HG02759 (cell line): ENCODE results near the gene DMAC2.
"Not testable (repeated sequence)": the region's sequence is repeated elsewhere in the genome, so short reads cannot be mapped to it uniquely, and the experiment has no call there.

Experiments used
- ATAC-seq: cut with Tn5 transposase; IDR thresholded peaks from one replicate; pipeline ENCODE4 v1.9.1; 2021; ENCODE audit warnings: mild to moderate bottlenecking, moderate library complexity; ENCODE audit not compliant: unreplicated experiment

The DMAC2 gene

DNA sequence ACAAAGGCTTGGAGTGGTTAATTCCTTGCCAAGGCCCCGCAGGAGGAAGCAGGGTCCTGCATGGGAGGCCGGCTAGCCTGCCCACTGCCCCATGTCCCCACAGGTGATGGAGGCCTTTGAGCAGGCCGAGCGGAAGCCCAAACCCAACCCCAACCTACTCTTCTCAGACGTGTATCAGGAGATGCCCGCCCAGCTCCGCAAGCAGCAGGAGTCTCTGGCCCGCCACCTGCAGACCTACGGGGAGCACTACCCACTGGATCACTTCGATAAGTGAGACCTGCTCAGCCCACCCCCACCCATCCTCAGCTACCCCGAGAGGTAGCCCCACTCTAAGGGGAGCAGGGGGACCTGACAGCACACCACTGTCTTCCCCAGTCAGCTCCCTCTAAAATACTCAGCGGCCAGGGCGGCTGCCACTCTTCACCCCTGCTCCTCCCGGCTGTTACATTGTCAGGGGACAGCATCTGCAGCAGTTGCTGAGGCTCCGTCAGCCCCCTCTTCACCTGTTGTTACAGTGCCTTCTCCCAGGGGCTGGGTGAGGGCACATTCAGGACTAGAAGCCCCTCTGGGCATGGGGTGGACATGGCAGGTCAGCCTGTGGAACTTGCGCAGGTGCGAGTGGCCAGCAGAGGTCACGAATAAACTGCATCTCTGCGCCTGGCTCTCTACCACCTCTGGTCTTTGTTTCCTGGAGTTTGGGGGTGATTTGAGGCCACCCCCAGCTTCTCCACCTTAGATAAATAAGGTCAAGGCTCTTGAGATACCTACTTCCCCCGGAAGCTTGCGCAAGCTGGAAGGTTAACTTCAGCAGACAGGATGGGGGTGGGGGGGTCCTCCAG lies 15.2 kb downstream of the DMAC2 start:
- ATAC-seq, result no peak

DNA sequence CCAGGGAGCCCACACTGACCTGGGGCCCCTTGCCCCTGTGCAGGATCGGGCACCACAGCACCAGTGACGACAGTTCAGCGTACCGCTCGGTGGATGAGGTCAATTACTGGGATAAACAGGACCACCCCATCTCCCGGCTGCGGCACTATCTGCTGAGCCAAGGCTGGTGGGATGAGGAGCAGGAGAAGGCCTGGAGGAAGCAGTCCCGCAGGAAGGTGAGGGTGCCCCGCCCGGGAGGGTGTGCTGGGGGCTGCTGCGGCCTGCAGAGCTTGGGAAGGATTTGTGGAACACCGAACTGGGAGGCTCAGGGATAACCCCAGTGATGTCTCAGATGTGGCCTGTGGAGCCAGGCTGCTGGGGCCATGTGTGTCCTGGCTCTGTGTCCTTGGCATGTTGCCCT lies 16.8 kb downstream of the DMAC2 start:
- ATAC-seq, result no peak

DNA sequence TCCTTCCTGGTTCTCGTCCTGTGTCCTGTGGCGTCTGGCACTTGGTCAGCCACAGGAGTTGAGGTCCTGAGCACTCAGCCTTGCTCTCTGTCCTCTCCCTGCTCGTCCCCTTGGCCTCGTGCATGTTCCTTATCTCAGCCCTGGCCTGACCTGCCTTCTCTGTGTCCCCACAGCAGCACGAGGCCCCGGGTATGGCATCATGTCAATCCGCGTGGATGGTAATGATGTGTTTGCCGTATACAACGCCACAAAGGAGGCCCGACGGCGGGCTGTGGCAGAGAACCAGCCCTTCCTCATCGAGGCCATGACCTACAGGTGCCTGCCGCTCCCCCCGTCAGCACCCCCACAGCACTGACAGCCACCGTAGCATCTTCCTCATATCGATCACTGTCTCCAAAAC lies 17.3 kb downstream of the DMAC2 start:
- no peak for ATAC-seq

DNA sequence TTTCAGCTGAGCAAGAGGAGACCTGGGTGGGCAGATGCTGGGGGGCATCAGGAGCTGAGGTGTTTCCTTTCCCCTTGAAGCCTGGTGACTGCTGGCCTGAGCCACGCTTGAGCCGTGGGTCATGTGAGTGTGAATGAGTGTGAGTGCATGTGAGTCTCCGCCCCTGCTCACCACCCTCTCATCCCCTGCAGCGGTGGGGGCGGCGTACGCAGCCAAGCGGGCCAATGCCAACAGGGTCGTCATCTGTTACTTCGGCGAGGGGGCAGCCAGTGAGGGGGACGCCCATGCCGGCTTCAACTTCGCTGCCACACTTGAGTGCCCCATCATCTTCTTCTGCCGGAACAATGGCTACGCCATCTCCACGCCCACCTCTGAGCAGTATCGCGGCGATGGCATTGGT lies 17.7 kb downstream of the DMAC2 start:
- no peak for ATAC-seq

DNA sequence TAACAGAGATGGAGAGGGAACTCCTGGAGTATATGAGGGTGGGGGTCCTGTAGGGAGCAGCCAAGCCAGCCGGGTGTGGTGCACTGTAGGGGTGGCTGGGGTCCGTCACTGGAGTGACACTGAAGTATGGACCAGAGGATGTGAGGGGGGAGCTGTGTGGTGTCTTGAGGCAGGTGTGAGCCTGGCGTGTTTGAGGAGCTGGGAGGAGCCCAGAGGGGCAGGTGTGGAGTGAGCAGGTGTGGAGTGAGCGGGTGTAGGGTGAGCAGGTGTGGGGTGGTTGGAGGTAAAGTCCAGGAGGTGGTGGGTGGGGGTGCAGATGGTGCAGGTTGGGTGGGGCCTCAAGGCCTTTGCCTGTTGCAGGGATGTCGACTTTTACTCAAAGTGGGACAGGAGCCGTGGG lies 18.4 kb downstream of the DMAC2 start:
- no peak for ATAC-seq

DNA sequence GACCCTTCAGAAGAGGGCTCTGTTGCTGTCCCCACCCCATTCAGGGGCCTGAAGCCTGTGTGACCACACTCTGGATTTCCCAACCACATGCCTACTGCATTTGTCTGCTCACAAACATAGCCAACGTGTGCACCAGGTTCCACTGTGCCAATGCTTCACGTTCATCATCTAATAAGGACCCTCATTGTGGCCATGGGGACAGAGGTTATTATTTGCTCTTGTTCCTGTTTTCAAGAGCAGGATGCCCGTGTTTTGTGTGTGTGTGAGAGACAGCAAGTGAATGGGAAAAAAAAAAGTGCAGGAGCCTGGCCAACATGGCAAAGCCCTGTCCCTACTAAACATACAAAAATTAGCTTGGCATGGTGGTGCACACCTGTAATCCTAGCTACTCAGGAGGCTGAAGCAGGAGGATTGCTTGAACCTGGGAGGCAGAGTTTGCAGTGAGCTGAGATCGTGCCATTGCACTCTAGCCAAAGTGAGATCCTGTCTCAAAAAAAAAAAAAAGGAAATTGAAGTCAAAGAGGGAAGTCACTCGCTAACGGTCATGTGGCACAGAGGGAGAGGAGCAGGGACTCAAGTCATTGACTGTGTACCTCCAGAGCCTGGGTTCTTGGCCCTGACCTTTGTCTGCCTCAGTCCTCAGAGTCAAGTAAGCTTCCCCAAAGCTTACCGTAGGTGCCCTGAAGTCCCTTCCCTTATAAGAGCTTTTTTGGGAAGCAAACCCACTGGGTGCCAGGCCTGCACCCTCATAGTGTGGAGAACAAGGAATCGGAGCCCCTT lies 19.4 kb downstream of the DMAC2 start:
- no peak for ATAC-seq

DNA sequence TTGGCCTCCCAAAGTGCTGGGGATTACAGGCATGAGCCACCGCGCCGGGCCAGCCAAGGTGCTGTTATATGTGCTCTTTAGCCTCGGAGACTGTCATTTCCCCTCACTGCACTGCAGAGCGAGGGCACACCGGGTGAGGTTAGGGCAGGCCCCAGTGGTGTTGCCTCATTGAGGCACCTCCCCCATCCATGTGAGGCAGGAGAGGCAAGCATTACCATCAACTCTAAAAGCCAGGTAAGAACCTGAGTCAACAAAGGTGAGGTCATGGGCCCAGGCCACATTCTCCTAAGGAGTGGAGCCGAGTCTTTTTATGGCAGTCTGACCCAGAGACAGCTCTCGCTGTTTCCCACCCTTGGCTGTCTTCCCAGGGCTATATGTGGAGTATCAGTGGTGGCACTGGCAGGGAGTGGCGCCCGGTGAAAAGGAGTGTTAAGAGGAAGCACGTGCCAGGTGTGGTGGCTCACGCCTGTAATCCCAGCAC lies 23.5 kb downstream of the DMAC2 start:
- no peak for ATAC-seq

DNA sequence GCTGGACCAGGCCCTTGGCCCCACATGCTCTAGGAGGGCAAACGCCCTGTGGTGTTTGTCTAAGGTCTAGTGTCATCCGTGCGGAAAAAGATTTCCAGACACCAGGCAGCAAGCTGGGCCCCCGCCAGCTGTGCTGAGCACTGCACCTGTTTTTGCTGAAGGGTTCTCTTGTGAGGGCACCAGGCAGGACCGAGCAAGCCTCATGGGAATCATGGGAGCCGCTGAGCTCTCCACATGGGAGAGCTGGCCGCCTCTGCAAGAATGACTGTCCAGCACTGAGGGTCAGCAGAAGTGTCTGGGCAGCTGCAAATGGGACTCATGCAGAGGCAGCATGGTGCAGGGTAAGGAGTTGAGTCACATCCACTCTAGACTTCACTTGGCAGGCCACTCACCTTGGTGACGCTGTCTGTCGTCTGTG lies 24.5 kb downstream of the DMAC2 start:
- no peak for ATAC-seq

DNA sequence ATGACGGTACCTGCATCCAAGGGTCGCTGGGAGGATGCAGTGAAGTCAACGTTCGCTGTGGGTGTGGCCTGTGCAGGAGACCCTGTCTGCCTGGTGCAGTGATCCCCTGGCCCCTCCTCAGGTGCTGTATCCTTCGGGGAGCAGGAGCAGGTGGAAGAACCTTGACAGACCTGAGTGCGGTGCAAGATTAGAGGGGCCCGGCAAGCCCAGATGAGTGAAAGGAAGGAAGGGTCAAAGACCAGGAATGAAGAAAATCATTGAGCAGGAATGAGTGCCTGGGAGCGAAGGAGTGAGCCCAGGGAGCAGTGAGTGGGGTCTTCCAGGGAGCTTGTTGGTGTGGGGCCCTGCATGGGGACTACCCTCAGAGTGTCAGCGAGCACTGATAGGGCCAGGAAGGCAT lies 25.3 kb downstream of the DMAC2 start:
- no peak for ATAC-seq

DNA sequence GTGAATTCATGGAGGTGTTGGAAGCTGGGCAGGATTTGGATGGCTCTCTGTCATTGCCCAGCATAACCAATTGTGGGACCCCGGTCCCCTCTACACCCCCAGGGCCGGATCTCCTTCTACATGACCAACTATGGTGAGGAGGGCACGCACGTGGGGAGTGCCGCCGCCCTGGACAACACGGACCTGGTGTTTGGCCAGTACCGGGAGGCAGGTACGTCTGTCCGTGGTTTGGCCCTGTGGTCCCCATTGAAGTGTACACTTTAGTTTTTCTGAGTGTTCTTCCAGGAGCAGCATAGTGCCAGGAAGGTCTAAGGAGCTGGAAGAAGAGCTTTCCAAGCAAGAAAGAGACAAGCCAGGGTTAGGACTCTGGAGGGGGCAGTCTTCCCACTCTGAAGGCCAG lies 25.8 kb downstream of the DMAC2 start:
- ATAC-seq, result no peak

DNA sequence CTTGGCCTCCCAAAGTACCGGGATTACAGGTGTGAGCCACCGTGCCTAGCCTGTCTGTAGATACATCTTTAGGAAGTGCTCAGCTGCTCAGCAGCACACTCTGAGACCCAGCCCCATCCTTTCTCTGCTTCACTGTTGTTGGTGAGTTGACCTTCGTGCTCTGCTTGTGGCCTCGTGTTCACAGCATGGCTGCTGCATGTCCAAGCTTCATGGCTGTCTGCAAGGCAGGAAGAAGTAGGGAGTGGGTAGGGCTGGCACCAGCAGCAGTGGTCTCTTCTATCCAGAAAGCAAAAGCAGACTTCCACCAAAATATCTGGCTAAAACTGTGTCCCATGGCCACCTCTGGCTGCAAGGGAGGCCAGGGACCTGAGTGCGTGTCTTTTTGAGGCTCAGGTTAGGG lies 26.8 kb downstream of the DMAC2 start:
- ATAC-seq, result no peak

DNA sequence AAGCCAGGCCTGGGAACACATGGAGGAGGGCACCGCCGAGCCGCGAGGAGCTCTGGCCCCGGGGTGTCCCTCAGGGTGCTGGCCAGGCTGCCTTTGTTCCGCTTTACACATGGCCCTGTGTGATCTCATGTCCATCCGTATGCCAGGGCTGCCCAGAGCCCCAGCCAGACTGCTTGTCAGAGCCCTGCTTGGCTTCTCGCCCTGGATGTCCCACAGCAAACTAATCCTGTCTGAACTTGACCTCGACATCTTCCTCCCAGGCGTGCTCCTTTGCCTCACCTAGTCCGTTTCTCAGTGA lies 27.8 kb downstream of the DMAC2 start:
- ATAC-seq, result no peak

DNA sequence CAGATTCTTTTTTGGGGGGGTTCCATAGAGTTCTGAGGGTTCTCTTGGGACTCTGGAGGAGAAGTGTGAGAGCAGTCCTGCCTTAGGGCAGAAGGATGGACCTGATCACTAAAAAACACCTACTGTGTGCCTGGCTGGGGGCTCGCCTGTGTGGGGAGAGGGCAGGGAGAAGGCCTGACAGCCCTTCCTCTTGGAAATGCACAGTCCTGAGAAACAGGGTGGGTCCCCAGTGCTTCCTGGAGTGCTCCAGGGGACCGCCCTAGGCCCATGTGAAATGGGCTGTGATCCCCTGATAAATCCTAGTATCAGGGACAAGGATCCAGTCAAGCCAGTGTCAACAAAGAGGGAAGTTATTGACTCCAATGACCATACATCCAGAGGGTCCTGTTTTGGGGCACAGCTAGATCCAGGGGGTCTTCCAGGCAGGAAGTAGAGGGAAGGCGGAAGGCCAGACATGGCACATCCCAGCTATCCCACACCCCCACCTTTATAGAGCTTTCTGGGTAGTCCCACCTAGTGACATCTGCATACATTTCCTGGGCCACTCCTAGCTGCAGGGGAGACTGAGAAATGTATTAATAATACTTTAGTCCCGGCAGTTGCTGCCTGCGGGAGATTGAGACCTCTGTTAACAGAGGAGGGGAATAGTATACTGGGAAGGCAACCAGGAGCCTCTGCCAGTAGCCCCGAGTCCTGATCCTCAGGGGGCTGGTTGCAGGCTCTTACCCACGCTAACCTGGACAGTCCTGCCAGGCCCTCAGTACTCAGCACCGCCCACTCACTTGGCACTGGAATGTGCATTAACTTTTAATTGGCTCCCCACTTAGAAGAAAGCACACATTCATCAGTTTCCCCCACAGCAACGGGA lies 28.4 kb downstream of the DMAC2 start:
- ATAC-seq, result no peak

DNA sequence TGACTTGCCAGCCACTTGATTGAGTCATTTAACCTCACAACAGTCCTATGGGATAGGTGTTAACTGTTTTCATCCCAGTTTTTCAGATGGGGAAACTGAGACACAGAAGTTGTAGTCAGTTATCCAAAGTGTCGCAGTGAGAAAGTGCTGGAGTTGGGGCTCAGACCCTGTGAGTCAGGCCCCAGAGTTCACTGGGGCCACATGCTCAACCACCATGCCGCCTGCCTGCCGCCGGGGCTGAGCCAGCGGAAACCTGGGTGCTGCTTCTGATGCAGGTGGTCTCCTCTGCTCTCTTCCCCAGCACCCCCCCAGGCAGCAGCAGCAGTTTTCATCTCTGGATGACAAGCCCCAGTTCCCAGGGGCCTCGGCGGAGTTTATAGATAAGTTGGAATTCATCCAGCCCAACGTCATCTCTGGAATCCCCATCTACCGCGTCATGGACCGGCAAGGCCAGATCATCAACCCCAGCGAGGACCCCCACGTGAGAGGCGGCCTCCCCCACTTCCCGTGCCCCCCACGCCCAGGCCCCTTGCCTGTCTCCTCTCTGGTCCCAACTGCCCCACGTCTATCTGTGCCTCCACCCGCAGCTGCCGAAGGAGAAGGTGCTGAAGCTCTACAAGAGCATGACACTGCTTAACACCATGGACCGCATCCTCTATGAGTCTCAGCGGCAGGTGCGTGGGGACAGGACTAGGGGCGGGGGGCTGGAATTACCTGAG lies 29.2 kb downstream of the DMAC2 start:
- ATAC-seq, result no peak

DNA sequence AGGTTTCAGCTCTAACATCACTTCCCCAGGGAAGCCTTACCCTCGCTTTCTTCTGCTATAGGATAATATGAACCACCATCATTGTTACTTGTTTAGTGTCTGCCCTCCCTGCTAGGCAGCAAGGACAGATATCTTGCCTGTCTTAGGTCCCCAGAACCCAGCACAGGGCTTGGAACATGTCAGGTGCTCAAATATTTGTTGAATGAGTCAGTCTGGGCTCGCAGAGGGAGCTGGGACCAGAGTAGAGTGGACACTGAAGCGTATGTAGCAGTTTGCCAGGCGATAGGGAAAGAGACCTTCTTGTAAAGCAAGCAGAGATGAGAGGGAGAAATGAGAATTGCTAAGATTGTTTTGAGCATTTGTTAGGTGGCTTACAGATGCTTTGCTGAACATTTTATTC lies 30.4 kb downstream of the DMAC2 start:
- no peak for ATAC-seq

DNA sequence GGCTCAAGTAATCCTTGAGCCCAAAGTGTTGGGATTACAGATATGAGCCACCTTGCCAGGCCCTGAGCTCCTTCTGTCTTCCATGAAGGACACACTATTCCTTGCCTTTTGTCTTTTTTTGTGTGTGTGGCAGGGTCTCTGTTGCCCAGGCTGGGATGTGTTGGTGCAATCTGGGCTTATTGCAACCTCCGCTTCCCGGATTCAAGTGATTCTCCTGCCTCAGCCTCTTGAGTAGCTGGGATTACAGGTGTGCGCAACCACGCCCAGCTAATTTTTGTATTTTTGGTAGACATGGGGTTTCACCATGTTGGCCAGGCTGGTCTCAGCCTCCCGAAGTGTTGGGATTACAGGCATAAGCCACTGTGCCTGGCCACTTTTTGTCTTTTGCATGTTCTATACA lies 30.9 kb downstream of the DMAC2 start:
- not testable (repeated sequence) for ATAC-seq

DNA sequence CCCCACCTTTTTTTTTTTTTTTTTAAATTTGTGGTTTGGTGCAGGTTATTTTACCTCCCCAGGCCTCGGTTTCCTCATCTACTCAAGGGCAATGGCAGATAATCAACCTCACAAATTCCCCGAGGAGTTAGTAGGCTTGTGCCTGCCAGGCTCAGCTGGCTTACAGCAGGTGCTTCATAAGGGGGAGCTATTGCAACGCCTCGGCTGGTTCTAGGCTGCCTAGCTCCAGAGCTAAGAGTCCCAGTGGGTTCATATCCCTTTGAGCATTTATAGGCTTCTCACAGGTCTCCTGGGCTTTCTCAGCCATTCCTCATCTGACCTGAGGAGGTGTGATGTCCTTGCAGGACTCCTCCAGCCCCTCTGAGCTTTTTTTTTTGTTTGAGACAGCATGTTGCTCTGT lies 31.5 kb downstream of the DMAC2 start:
- no peak for ATAC-seq

DNA sequence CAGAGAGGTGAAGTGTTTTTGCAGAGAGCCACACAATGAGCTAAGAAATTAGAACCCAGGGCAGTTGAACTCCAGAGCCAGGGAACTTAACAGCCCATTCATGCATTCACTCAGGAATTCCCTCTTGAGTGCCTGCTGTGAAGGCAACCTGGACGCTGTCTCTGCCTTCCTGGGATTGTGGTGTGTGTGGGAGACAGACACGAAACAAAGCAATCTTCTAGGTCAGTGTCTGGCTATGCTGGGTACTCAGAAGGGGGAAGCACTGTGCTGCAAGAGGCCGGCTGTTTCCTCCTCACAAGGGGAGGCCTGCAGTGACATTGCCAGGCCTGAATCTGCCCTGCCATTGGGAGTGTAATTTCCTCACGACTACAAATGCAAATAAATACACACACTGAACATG lies 32.4 kb downstream of the DMAC2 start:
- no peak for ATAC-seq

DNA sequence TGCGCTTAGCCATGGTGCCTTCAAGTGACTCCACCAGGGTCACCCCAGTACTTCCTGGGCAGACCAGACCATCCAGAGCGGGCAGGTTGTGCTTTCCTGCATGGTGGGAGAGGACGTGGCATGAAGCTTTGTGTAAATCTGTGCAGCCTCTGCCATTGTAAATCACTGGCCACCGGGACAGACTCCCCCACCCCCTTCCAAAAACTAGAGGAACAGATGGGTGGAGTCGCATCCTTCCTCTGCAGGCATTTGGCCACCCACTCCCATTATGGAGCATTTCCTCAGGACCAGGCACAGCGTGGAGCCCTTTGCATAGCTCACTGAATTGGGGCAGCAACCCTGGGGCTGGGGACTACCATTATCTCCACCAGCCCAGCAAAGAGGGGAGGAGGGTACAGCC lies 33.9 kb downstream of the DMAC2 start:
- no peak for ATAC-seq

DNA sequence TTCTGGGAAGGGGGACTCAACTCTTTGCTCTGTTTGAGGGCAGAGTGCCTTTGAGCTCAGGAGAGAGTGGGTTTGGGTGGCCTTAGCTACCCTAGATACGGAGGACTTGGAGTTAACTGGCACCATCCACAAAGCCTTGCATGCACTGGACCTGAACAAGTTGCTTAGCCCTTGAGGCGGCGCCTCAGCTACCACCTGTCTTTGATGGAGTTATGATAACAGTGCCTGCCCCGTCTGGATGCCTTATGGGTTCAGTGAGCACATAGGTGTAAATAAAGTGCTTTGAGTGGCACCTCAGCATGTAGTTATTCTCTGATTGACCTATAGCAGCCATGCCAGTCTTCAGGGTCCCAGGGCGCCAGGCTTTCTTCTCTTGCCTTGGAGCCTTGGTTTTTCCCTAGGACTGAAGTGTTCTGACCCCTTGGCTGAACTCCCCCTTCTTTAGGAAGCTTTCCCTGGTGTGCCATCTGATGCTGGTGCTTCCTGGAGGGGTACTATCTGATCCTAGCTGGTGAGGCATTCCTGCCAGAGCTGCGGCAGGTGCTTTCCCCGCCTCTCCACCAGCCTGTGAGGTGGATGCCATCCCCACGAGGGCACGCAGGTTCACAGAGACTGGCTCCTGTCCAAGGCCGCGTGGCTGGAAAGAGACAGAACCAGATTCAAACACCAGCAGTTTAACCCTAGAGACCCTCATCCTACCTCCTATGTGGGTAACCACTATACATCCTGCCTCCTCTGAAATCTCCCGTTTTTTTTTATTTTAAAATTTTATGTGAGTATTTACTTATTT lies 36.3 kb downstream of the DMAC2 start:
- ATAC-seq, result no peak
